A549 (cell line): Measurements from ENCODE around the gene SRL. TPM values are rescaled to one million over a fixed set of nuclear protein-coding genes. Genes with fewer than 3 reads are reported as not detected.

Experiments used
- ATAC-seq, 2 experiments: fragments of 200-7000 bp in 1 of 2; fragments of >200 bp in 1 of 2; cut with Nextera tagmentation in 1 of 2; cut with Tn5 transposase in 1 of 2; 3 replicates each; pipeline versions ENCODE4 v1.8.0 to v1.9.1; 2018 to 2020; ENCODE audit warnings: mild to moderate bottlenecking in 1 of 2, moderate library complexity in 1 of 2
- CTCF ChIA-PET: fragments of 300-600 bp; sonication (Branson Sonifier 250); formaldehyde crosslinking; extraction: SDS; loops from one replicate; lab custom pipeline; 2021; ENCODE audit warnings: antibody characterized with exemption, inconsistent platforms; lab: Yijun Ruan, JAX
- POLR2A ChIA-PET: fragments of 350-600 bp; formaldehyde crosslinking; extraction: SDS; loops from one replicate; lab custom pipeline; 2021; ENCODE audit warnings: antibody characterized with exemption, inconsistent platforms; lab: Yijun Ruan, JAX
- DNase-seq, 2 experiments: peaks; one replicate each; pipeline versions ENCODE4 v3.0.0 to v3.0.0-alpha.2; 2011 to 2016; ENCODE audit warnings: low read depth in 1 of 2, low spot score in 1 of 2
- FAIRE-seq: peaks from 2 replicates; lab custom pipeline; 2011; peaks lifted over from hg19 to GRCh38; lab: Jason Lieb, UNC
- H3K27ac ChIP-seq, 2 experiments: fragments of >200 bp; sonication (Bioruptor Twin); formaldehyde crosslinking; 3 replicates each; pipeline ENCODE4 v1.5.1; 2016 to 2017
- H3K4me1 ChIP-seq: fragments of >200 bp; sonication (Bioruptor Twin); formaldehyde crosslinking; 3 replicates; pipeline ENCODE4 v1.6.1; 2016
- H3K4me2 ChIP-seq: fragments of >200 bp; sonication (Bioruptor Twin); formaldehyde crosslinking; 3 replicates; pipeline ENCODE4 v1.6.1; 2016
- H3K4me3 ChIP-seq: fragments of >200 bp; sonication (Bioruptor Twin); formaldehyde crosslinking; 3 replicates; pipeline ENCODE4 v1.5.1; 2016
- H3K9me3 ChIP-seq: fragments of >200 bp; sonication (Bioruptor Twin); formaldehyde crosslinking; 3 replicates; pipeline ENCODE4 v1.6.1; 2016
- CBX2 ChIP-seq: fragments of 200-600 bp; sonication (generic); IDR thresholded peaks from 2 replicates; pipeline ENCODE4 v1.6.1; 2016; ENCODE audit warnings: low read depth, mild to moderate bottlenecking, borderline replicate concordance
- CHD4 ChIP-seq: fragments of 200-600 bp; sonication (generic); IDR thresholded peaks from 2 replicates; pipeline ENCODE4 v1.6.1; 2016; ENCODE audit warnings: antibody characterized with exemption, mild to moderate bottlenecking, borderline replicate concordance
- E2F6 ChIP-seq: IDR thresholded peaks from 2 replicates; pipeline ENCODE4 v1.6.1; 2012; ENCODE audit warnings: low read depth, borderline replicate concordance
- EHMT2 ChIP-seq: fragments of 200-600 bp; sonication (generic); IDR thresholded peaks from 2 replicates; pipeline ENCODE4 v1.6.1; 2016; ENCODE audit warnings: antibody characterized with exemption, low read depth, mild to moderate bottlenecking, moderate library complexity
- FOSL2 ChIP-seq, 2 experiments: fragments of 450-650 bp in 1 of 2; fragments of >200 bp in 1 of 2; sonication (Bioruptor Twin) in 1 of 2; formaldehyde crosslinking; IDR thresholded peaks; 2 replicates each; pipeline versions ENCODE4 v1.5.0 to v1.6.1; 2016 to 2020; ENCODE audit warnings: mild to moderate bottlenecking in 1 of 2, moderate library complexity in 1 of 2
- HDAC2 ChIP-seq: fragments of 200-600 bp; sonication (generic); IDR thresholded peaks from 2 replicates; pipeline ENCODE4 v1.6.1; 2016
- HEYL ChIP-seq: fragments of 250-450 bp; sonication (Bioruptor Pico); IDR thresholded peaks from 2 replicates; pipeline ENCODE4 v1.8.0; 2021; ENCODE audit warnings: mild to moderate bottlenecking, moderate library complexity
- HOXA7 ChIP-seq: fragments of 250-450 bp; sonication (Bioruptor Pico); IDR thresholded peaks from 2 replicates; pipeline ENCODE4 v1.5.0; 2020; ENCODE audit warnings: mild to moderate bottlenecking, moderate library complexity
- HOXB5 ChIP-seq: fragments of 250-450 bp; sonication (Bioruptor Pico); IDR thresholded peaks from 2 replicates; pipeline ENCODE4 v1.5.0; 2020; ENCODE audit warnings: mild to moderate bottlenecking, moderate library complexity
- JUN ChIP-seq, 2 experiments: fragments of >200 bp; sonication (Bioruptor Twin); formaldehyde crosslinking; IDR thresholded peaks; 2 replicates in 1 of 2; 3 replicates in 1 of 2; pipeline ENCODE4 v1.6.1; 2016 to 2017
- JUNB ChIP-seq: fragments of >200 bp; sonication (Bioruptor Twin); formaldehyde crosslinking; IDR thresholded peaks from 2 replicates; pipeline ENCODE4 v1.6.1; 2016
- KDM1A ChIP-seq: fragments of 200-600 bp; sonication (generic); IDR thresholded peaks from 2 replicates; pipeline ENCODE4 v1.6.1; 2016; ENCODE audit warnings: low read depth, mild to moderate bottlenecking
- MAFK ChIP-seq: fragments of 450-650 bp; IDR thresholded peaks from 2 replicates; pipeline ENCODE4 v1.6.1; 2014; ENCODE audit not compliant: partially characterized antibody
- MAZ ChIP-seq: fragments of 150-350 bp; IDR thresholded peaks from 2 replicates; pipeline ENCODE4 v1.6.1; 2014; ENCODE audit warnings: antibody characterized with exemption, low read depth, low read length, borderline replicate concordance
- MYC ChIP-seq: IDR thresholded peaks from 2 replicates; pipeline ENCODE4 v1.6.1; 2012; ENCODE audit warnings: mild to moderate bottlenecking, inconsistent platforms, low read length, improper control_type of control experiment, borderline replicate concordance
- NPAS2 ChIP-seq: fragments of 250-450 bp; sonication (Bioruptor Pico); IDR thresholded peaks from 2 replicates; pipeline ENCODE4 v1.8.0; 2022; ENCODE audit warnings: mild to moderate bottlenecking, moderate library complexity, borderline replicate concordance
- NR3C1 ChIP-seq: fragments of >200 bp; sonication (Bioruptor Twin); formaldehyde crosslinking; IDR thresholded peaks from 3 replicates; pipeline ENCODE4 v1.6.1; 2017
- POLR2AphosphoS2 ChIP-seq: conservative IDR thresholded peaks from 2 replicates; pipeline ENCODE4 v1.6.1; 2012; ENCODE audit warnings: low read length, improper control_type of control experiment, inconsistent platforms
- RFX5 ChIP-seq: fragments of 450-650 bp; IDR thresholded peaks from 2 replicates; pipeline ENCODE4 v1.7.1; 2014; ENCODE audit warnings: antibody characterized with exemption, mild to moderate bottlenecking, moderate library complexity
- TFCP2L1 ChIP-seq: fragments of 250-450 bp; sonication (Bioruptor Pico); IDR thresholded peaks from 2 replicates; pipeline ENCODE4 v1.5.0; 2021; ENCODE audit warnings: mild to moderate bottlenecking
- TP53 ChIP-seq: fragments of 250-450 bp; sonication (Bioruptor Pico); IDR thresholded peaks from 2 replicates; pipeline ENCODE4 v1.5.0; 2021; ENCODE audit warnings: mild to moderate bottlenecking, moderate library complexity
- WGBS: methylation state at CpG from one replicate; pipeline ENCODE4 v1.1.6; 2017; ENCODE audit errors: missing lambda C conversion rate; 5-methylcytosine and 5-hydroxymethylcytosine counted together
- polyA plus RNA-seq, 4 experiments: library from polyadenylated mRNA; depleted of rRNA in 3 of 4; stranded (reverse); fragments of >200 nt; fragmentation: RNase III in 1 of 4; extraction: RNeasy Plus Mini Kit Qiagen cat#74134 plus additional on column Dnase treatment in 1 of 4; gene quantifications; 2 replicates in 3 of 4; 3 replicates in 1 of 4; pipeline ENCODE4 v1.2.3, GENCODE V29; 2011 to 2017
- TF ChIP-seq, protein P1 (sequence below): fragments of >200 bp; sonication (Bioruptor Twin); formaldehyde crosslinking; IDR thresholded peaks from 2 replicates; pipeline ENCODE4 v1.6.1; 2016
- TF ChIP-seq, protein P2 (sequence below): IDR thresholded peaks from 2 replicates; pipeline ENCODE4 v1.6.1; 2012
- TF ChIP-seq, protein P3 (sequence below): fragments of 450-650 bp; IDR thresholded peaks from 2 replicates; pipeline ENCODE4 v1.6.1; 2014; ENCODE audit warnings: antibody characterized with exemption
- TF ChIP-seq, protein P4 (sequence below): fragments of 150-350 bp; IDR thresholded peaks from 2 replicates; pipeline ENCODE4 v1.6.1; 2014; ENCODE audit warnings: low read depth, mild to moderate bottlenecking, low read length

The SRL gene
- polyA plus RNA-seq, 2 of the 4 experiments (the other 2 are of a cell fraction) = 0.03 TPM; not detected in 1

- H3K4me2 ChIP-seq = no peak overlapping the region
- 51% methylated on average over 4 of the region's 4 CpGs for WGBS
- no peak overlapping the region for H3K27ac ChIP-seq
- TF ChIP-seq MYC (no peak), HDAC2 (no peak), NR3C1 (no peak), JUN (IDR thresholded peaks at IDR 0.05) (no peak), RFX5 (no peak), HEYL (CRISPR knock-in tag) (no peak), EHMT2 (no peak), CBX2 (no peak), POLR2AphosphoS2 (no peak), CHD4 (no peak), MAFK (no peak), HOXA7 (CRISPR knock-in tag) (no peak), KDM1A (no peak), FOSL2 (IDR thresholded peaks at IDR 0.05) (no peak), FOSL2 (CRISPR knock-in tag; IDR thresholded peaks at IDR 0.05) (no peak), MAZ (no peak), NPAS2 (CRISPR knock-in tag) (no peak)
- TF ChIP-seq, protein P1, sequence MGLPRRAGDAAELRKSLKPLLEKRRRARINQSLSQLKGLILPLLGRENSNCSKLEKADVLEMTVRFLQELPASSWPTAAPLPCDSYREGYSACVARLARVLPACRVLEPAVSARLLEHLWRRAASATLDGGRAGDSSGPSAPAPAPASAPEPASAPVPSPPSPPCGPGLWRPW = no peak
- TF ChIP-seq, protein P2, sequence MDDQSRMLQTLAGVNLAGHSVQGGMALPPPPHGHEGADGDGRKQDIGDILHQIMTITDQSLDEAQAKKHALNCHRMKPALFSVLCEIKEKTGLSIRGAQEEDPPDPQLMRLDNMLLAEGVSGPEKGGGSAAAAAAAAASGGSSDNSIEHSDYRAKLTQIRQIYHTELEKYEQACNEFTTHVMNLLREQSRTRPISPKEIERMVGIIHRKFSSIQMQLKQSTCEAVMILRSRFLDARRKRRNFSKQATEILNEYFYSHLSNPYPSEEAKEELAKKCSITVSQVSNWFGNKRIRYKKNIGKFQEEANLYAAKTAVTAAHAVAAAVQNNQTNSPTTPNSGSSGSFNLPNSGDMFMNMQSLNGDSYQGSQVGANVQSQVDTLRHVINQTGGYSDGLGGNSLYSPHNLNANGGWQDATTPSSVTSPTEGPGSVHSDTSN = no peak
- TF ChIP-seq, protein P3, sequence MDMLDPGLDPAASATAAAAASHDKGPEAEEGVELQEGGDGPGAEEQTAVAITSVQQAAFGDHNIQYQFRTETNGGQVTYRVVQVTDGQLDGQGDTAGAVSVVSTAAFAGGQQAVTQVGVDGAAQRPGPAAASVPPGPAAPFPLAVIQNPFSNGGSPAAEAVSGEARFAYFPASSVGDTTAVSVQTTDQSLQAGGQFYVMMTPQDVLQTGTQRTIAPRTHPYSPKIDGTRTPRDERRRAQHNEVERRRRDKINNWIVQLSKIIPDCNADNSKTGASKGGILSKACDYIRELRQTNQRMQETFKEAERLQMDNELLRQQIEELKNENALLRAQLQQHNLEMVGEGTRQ = no peak
- TF ChIP-seq, protein P4, sequence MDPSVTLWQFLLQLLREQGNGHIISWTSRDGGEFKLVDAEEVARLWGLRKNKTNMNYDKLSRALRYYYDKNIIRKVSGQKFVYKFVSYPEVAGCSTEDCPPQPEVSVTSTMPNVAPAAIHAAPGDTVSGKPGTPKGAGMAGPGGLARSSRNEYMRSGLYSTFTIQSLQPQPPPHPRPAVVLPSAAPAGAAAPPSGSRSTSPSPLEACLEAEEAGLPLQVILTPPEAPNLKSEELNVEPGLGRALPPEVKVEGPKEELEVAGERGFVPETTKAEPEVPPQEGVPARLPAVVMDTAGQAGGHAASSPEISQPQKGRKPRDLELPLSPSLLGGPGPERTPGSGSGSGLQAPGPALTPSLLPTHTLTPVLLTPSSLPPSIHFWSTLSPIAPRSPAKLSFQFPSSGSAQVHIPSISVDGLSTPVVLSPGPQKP = no peak
- FAIRE-seq (no peak), DNase-seq (no peak), ATAC-seq (peak; percentile 14 to 32; a peak in 3 of 6 replicates)
- H3K4me3 ChIP-seq = no peak overlapping the region
- CTCF ChIA-PET = interaction anchor here (0.9 to 2.0 kb wide), 5 partner anchors 9 to 250 kb away, joined by 4 to 5 read pairs (median 4); no protein-coding TSS in a partner anchor
- H3K9me3 ChIP-seq = no peaks in the 10 kb centered on the region
- POLR2A ChIA-PET = no interaction called here
- no peaks in the 10 kb centered on the region for H3K4me1 ChIP-seq
Observed at GRCh38 chr16:4233431-4233830, 8.4 kb downstream of the SRL start.

- Histone ChIP-seq H3K27ac (no peak overlapping the region), H3K4me3 (no peak overlapping the region), H3K9me3 (no peaks in the 10 kb centered on the region), H3K4me2 (no peak overlapping the region), H3K4me1 (no peaks in the 10 kb centered on the region)
- FAIRE-seq (no peak), ATAC-seq (peak; percentile 28 to 60; a peak in 4 of 6 replicates), DNase-seq (no peak)
- no peak for TF ChIP-seq HOXB5 (CRISPR knock-in tag)
- TF ChIP-seq NR3C1 = no peak
- no peak for TF ChIP-seq EHMT2
- TF ChIP-seq, protein P1 = no peak
- no peak for TF ChIP-seq TFCP2L1
- TF ChIP-seq POLR2AphosphoS2 = no peak
- no peak for TF ChIP-seq MAFK
- no peak for TF ChIP-seq NPAS2 (CRISPR knock-in tag)
- TF ChIP-seq E2F6 = no peak
- TF ChIP-seq JUN (IDR thresholded peaks at IDR 0.05) = no peak
- no peak for TF ChIP-seq JUNB
- TF ChIP-seq CBX2 = no peak
- TF ChIP-seq TP53 (CRISPR knock-in tag) = no peak
- TF ChIP-seq CHD4 = no peak
- 79% methylated on average over 12 of the region's 14 CpGs for WGBS
- ChIA-PET CTCF (interaction anchor here (0.9 to 4.9 kb wide), 4 partner anchors 21 to 250 kb away, joined by 4 to 24 read pairs (median 5); no protein-coding TSS in a partner anchor), POLR2A (no interaction called here)
Observed at GRCh38 chr16:4232541-4233386, 9.1 kb downstream of the SRL start.
